ENCODE results near the gene GTF3C5.

- TF ChIP-seq CTCF (IDR thresholded peaks at IDR 0.05) = no peak
- no peak for TF ChIP-seq POLR2A (IDR thresholded peaks at IDR 0.05)
Observed at GRCh38 chr9:133060417-133060841, 29.6 kb downstream of the GTF3C5 start.

All from prostate gland (tissue), 2 donors.